ENCODE results near the gene ISG20L2. TPM values are rescaled to one million over a fixed set of nuclear protein-coding genes. Genes with fewer than 3 reads are reported as not detected.
A peak's percentile ranks its signal among the peaks of the same experiment; 100 is the strongest.

The ISG20L2 gene
- total and polyA plus RNA-seq, 2 experiments from 2014 or later = 23.1 to 34.9 TPM

DNA sequence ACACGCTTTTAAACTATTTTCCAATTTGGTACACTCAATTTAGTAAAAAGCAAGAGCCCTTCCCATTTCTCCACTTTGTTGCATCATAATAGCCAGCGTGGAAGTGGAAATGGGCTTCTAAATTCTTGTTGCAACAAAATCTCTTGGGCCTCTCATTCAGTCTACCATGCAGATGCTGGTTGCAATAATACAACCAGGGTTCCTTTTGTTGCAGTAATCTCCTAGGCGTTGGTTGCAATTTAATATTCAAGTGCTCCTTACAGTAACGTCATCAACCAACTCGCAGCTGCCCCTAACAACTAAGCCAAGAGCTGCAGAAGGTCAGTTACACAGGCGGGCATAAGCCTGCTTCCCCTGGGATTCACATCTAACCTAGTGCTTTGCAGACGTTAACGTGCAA, 25.7 kb upstream of the ISG20L2 start:
- H3K27me3 Mint-ChIP-seq (ENCODE audit: insufficient read depth, low read depth, poor library complexity) = peaks cover 13% of the 10 kb centered on the region
- H3K4me1 ChIP-seq (ENCODE audit: insufficient read depth) = peaks cover 21% of the 10 kb centered on the region
- peaks cover 19% of the 10 kb centered on the region for H3K4me1 Mint-ChIP-seq
- H3K27me3 ChIP-seq (ENCODE audit: insufficient read depth) = no peaks in the 10 kb centered on the region
- ATAC-seq (no peak), DNase-seq (ENCODE audit: low spot score) (no peak)
- no peaks in the 10 kb centered on the region for H3K36me3 ChIP-seq (ENCODE audit: insufficient read depth)
- H3K4me3 Mint-ChIP-seq = no peak overlapping the region; the same call in 2 of the 3 replicates
- H3K36me3 Mint-ChIP-seq (ENCODE audit: low read depth) = peaks cover 14% of the 10 kb centered on the region; the same call in 2 of the 3 replicates
- H3K4me2 ChIP-seq = no peak overlapping the region
- H3K4me3 ChIP-seq = no peak overlapping the region
- H4K20me1 ChIP-seq (replicated peaks; ENCODE audit: insufficient read depth) = peaks cover 4% of the 10 kb centered on the region; the same call in 1 of the 2 replicates
- no peak overlapping the region for H2AFZ ChIP-seq
- H3K79me2 ChIP-seq (replicated peaks; ENCODE audit: insufficient read depth) = peaks cover 33% of the 10 kb centered on the region
- H3K27ac ChIP-seq (ENCODE audit: low read depth) = 0 out of 2 replicates have a peak overlapping the region, but pooled peaks have one; percentile 27
- H3K27ac Mint-ChIP-seq = no peak overlapping the region
- H3K9me3 Mint-ChIP-seq = no peaks in the 10 kb centered on the region
- TF ChIP-seq ETS1 (IDR thresholded peaks at IDR 0.05) (no peak), CREB1 (CRISPR knock-in tag; IDR thresholded peaks at IDR 0.05; ENCODE audit: low read depth) (no peak), EZH2 (IDR thresholded peaks at IDR 0.05; ENCODE audit: low read depth, unreplicated experiment) (no peak), POLR2AphosphoS5 (IDR thresholded peaks at IDR 0.05; ENCODE audit: low read depth) (no peak), NANOG (IDR thresholded peaks at IDR 0.05; ENCODE audit: borderline replicate concordance) (no peak), ZNF114 (CRISPR knock-in tag; IDR thresholded peaks at IDR 0.05) (no peak), STAT1 (IDR thresholded peaks at IDR 0.05; ENCODE audit: unreplicated experiment) (no peak), JUNB (IDR thresholded peaks at IDR 0.05; ENCODE audit: unreplicated experiment) (no peak), EZH2phosphoT487 (IDR thresholded peaks at IDR 0.05; ENCODE audit: unreplicated experiment) (no peak), ZNF331 (CRISPR knock-in tag; IDR thresholded peaks at IDR 0.05; ENCODE audit: low read depth) (no peak), ZNF462 (CRISPR knock-in tag; IDR thresholded peaks at IDR 0.05) (no peak)
- TF ChIP-seq, protein P1, sequence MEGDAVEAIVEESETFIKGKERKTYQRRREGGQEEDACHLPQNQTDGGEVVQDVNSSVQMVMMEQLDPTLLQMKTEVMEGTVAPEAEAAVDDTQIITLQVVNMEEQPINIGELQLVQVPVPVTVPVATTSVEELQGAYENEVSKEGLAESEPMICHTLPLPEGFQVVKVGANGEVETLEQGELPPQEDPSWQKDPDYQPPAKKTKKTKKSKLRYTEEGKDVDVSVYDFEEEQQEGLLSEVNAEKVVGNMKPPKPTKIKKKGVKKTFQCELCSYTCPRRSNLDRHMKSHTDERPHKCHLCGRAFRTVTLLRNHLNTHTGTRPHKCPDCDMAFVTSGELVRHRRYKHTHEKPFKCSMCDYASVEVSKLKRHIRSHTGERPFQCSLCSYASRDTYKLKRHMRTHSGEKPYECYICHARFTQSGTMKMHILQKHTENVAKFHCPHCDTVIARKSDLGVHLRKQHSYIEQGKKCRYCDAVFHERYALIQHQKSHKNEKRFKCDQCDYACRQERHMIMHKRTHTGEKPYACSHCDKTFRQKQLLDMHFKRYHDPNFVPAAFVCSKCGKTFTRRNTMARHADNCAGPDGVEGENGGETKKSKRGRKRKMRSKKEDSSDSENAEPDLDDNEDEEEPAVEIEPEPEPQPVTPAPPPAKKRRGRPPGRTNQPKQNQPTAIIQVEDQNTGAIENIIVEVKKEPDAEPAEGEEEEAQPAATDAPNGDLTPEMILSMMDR (conservative IDR thresholded peaks at IDR 0.05; ENCODE audit: low read depth in 2 of 2) = no peak
- TF ChIP-seq, protein P2, sequence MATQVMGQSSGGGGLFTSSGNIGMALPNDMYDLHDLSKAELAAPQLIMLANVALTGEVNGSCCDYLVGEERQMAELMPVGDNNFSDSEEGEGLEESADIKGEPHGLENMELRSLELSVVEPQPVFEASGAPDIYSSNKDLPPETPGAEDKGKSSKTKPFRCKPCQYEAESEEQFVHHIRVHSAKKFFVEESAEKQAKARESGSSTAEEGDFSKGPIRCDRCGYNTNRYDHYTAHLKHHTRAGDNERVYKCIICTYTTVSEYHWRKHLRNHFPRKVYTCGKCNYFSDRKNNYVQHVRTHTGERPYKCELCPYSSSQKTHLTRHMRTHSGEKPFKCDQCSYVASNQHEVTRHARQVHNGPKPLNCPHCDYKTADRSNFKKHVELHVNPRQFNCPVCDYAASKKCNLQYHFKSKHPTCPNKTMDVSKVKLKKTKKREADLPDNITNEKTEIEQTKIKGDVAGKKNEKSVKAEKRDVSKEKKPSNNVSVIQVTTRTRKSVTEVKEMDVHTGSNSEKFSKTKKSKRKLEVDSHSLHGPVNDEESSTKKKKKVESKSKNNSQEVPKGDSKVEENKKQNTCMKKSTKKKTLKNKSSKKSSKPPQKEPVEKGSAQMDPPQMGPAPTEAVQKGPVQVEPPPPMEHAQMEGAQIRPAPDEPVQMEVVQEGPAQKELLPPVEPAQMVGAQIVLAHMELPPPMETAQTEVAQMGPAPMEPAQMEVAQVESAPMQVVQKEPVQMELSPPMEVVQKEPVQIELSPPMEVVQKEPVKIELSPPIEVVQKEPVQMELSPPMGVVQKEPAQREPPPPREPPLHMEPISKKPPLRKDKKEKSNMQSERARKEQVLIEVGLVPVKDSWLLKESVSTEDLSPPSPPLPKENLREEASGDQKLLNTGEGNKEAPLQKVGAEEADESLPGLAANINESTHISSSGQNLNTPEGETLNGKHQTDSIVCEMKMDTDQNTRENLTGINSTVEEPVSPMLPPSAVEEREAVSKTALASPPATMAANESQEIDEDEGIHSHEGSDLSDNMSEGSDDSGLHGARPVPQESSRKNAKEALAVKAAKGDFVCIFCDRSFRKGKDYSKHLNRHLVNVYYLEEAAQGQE (IDR thresholded peaks at IDR 0.05; ENCODE audit: unreplicated experiment) = no peak
- H3K9me2 ChIP-seq (ENCODE audit: insufficient read depth) = no peaks in the 10 kb centered on the region
- peaks cover 11% of the 10 kb centered on the region for H3F3A ChIP-seq (replicated peaks; ENCODE audit: low read depth)

Measured in GM23338 (cell line).